ENCODE results near the gene LUM. TPM values are rescaled to one million over a fixed set of nuclear protein-coding genes. Genes with fewer than 3 reads are reported as not detected.

Gene LUM
- total RNA-seq, 1 donor from 2014 or later = 481 TPM

- Mint-ChIP-seq H3K27me3 (ENCODE audit: low read depth) (no peaks in the 10 kb centered on the region), H3K9me3 (ENCODE audit: low read depth) (peaks cover 4% of the 10 kb centered on the region), H3K27ac (ENCODE audit: unreplicated experiment) (peak overlapping the region; percentile 22), H3K4me1 (ENCODE audit: low read depth) (peaks cover 76% of the 10 kb centered on the region), H3K36me3 (ENCODE audit: low read depth) (peaks cover 26% of the 10 kb centered on the region), H3K4me3 (ENCODE audit: unreplicated experiment) (no peak overlapping the region)
- no peak for DNase-seq (ENCODE audit: low spot score)
- TF ChIP-seq CTCF (IDR thresholded peaks at IDR 0.05) = no peak
These were observed 6.4 kb downstream of the LUM start for GRCh38 chr12:91104812-91105466.

GRCh38 chr12:91103624-91104023 lies 7.7 kb downstream of the LUM start:
- H3K9me3 Mint-ChIP-seq (ENCODE audit: low read depth) = peaks cover 4% of the 10 kb centered on the region
- H3K27me3 Mint-ChIP-seq (ENCODE audit: low read depth) = no peaks in the 10 kb centered on the region

GRCh38 chr12:91103101-91103500 lies 8.2 kb downstream of the LUM start:
- H3K4me1 Mint-ChIP-seq (ENCODE audit: low read depth) = peaks cover 79% of the 10 kb centered on the region
- no peaks in the 10 kb centered on the region for H3K27me3 Mint-ChIP-seq (ENCODE audit: low read depth)
- no peak overlapping the region for H3K4me3 Mint-ChIP-seq (ENCODE audit: unreplicated experiment)
- peaks cover 4% of the 10 kb centered on the region for H3K9me3 Mint-ChIP-seq (ENCODE audit: low read depth)
- no peak for DNase-seq (ENCODE audit: low spot score)
- H3K27ac Mint-ChIP-seq (ENCODE audit: unreplicated experiment) = no peak overlapping the region
- H3K36me3 Mint-ChIP-seq (ENCODE audit: low read depth) = peaks cover 24% of the 10 kb centered on the region
- TF ChIP-seq CTCF (IDR thresholded peaks at IDR 0.05) = no peak

More at GRCh38 chr12:91103624-91104023, 7.7 kb downstream of the LUM start:
- peaks cover 26% of the 10 kb centered on the region for H3K36me3 Mint-ChIP-seq (ENCODE audit: low read depth)
- TF ChIP-seq CTCF (IDR thresholded peaks at IDR 0.05) = no peak
- peaks cover 79% of the 10 kb centered on the region for H3K4me1 Mint-ChIP-seq (ENCODE audit: low read depth)
- DNase-seq (ENCODE audit: low spot score) = no peak
- no peak overlapping the region for H3K4me3 Mint-ChIP-seq (ENCODE audit: unreplicated experiment)
- no peak overlapping the region for H3K27ac Mint-ChIP-seq (ENCODE audit: unreplicated experiment)

- Mint-ChIP-seq H3K27me3 (ENCODE audit: low read depth) (no peaks in the 10 kb centered on the region), H3K4me3 (ENCODE audit: unreplicated experiment) (no peak overlapping the region), H3K36me3 (ENCODE audit: low read depth) (peaks cover 9% of the 10 kb centered on the region), H3K9me3 (ENCODE audit: low read depth) (no peaks in the 10 kb centered on the region), H3K4me1 (ENCODE audit: low read depth) (peaks cover 64% of the 10 kb centered on the region), H3K27ac (ENCODE audit: unreplicated experiment) (peak overlapping the region; percentile 64)
- DNase-seq (ENCODE audit: low spot score) = no peak
- no peak for TF ChIP-seq CTCF (IDR thresholded peaks at IDR 0.05)
These were observed 10.4 kb downstream of the LUM start for GRCh38 chr12:91100906-91101305.

GRCh38 chr12:91099836-91100235 lies 11.5 kb downstream of the LUM start:
- DNase-seq (ENCODE audit: low spot score) = no peak
- TF ChIP-seq CTCF (IDR thresholded peaks at IDR 0.05) = no peak
- Mint-ChIP-seq H3K4me1 (ENCODE audit: low read depth) (peaks cover 57% of the 10 kb centered on the region), H3K27ac (ENCODE audit: unreplicated experiment) (peak overlapping the region; percentile 68), H3K9me3 (ENCODE audit: low read depth) (peaks cover 2% of the 10 kb centered on the region), H3K4me3 (ENCODE audit: unreplicated experiment) (no peak overlapping the region), H3K27me3 (ENCODE audit: low read depth) (no peaks in the 10 kb centered on the region), H3K36me3 (ENCODE audit: low read depth) (peaks cover 9% of the 10 kb centered on the region)
